GM12801 (cell line): ENCODE measurements around the gene SHISA8.

Experiments
- CTCF ChIP-seq: IDR thresholded peaks from one replicate; pipeline ENCODE4 v1.5.1; 2011; ENCODE audit warnings: control low read depth; ENCODE audit not compliant: insufficient read length; ENCODE audit errors: extremely low read depth

The SHISA8 gene

GRCh38 chr22:41911001-41911611 lies 3.8 kb downstream of the SHISA8 start:
- TF ChIP-seq CTCF = no peak

- no peak for TF ChIP-seq CTCF
These were observed 4.5 kb downstream of the SHISA8 start for GRCh38 chr22:41910050-41911000.

- no peak for TF ChIP-seq CTCF
These were observed 5.4 kb downstream of the SHISA8 start for GRCh38 chr22:41909310-41910049.

GRCh38 chr22:41908411-41909309 lies 6.2 kb downstream of the SHISA8 start:
- TF ChIP-seq CTCF = no peak

GRCh38 chr22:41907436-41908401 lies 7.2 kb downstream of the SHISA8 start:
- no peak for TF ChIP-seq CTCF

- no peak for TF ChIP-seq CTCF
These were observed 8.1 kb downstream of the SHISA8 start for GRCh38 chr22:41906822-41907221.
